GM21423 (cell line): ENCODE results near the gene CFAP299.
A peak's percentile ranks its signal among the peaks of the same experiment; 100 is the strongest.

ENCODE experiments used
- ATAC-seq: cut with Tn5 transposase; IDR thresholded peaks from one replicate; pipeline ENCODE4 v1.9.1; 2021; ENCODE audit warnings: mild to moderate bottlenecking, moderate library complexity; ENCODE audit not compliant: unreplicated experiment

CFAP299 gene

DNA sequence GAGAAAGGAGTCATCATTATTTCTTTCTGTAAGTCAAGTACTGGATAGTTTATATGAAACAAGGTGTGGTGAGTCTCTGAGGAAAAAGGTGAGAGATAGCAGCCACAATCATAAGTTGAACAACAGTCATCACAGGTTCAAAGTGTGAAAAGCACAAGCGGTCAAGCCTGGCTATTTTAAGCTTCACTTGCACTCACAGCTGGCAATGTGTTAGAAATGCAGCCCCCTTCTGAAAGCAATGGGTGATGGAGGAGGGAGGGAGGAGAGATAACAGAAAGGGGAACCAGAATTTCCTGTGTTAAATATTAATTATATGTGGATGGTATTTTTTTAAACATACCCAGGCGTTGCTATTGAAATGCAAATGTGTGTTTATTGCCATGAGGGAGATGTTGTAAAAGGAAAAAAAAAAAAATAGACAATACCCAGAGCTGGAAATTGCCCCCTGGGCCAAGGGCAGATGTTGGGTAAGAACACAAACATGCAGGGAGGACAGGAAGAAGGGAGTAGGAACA, 668.1 kb downstream of the CFAP299 start:
- peak; percentile 99 for ATAC-seq

DNA sequence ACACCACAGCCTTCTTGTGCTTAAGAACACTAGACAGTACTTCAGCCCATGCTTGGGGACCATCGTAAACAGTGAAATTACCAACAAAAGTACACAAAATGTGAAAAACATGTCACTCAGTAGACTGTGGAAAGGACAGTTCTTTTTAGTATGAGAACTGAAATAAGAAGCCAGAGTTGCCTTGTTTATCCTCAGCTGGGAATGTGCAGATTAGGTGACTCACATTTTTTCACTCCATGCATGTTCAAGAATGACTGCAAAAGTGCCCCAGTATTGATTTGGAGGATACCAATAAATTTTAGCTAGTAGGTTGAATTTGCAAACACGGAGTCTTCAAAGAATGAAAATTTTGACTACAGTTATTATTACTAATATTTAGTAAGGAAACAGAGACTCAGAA, 671.9 kb downstream of the CFAP299 start:
- ATAC-seq: no peak
